ENCODE data around the gene GALNT18.

GRCh38 chr11:11247086-11247485 lies 374.7 kb downstream of the GALNT18 start:
- TF ChIP-seq, protein P1, sequence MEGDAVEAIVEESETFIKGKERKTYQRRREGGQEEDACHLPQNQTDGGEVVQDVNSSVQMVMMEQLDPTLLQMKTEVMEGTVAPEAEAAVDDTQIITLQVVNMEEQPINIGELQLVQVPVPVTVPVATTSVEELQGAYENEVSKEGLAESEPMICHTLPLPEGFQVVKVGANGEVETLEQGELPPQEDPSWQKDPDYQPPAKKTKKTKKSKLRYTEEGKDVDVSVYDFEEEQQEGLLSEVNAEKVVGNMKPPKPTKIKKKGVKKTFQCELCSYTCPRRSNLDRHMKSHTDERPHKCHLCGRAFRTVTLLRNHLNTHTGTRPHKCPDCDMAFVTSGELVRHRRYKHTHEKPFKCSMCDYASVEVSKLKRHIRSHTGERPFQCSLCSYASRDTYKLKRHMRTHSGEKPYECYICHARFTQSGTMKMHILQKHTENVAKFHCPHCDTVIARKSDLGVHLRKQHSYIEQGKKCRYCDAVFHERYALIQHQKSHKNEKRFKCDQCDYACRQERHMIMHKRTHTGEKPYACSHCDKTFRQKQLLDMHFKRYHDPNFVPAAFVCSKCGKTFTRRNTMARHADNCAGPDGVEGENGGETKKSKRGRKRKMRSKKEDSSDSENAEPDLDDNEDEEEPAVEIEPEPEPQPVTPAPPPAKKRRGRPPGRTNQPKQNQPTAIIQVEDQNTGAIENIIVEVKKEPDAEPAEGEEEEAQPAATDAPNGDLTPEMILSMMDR (IDR thresholded peaks at IDR 0.05) = no peak
- no peak for TF ChIP-seq POLR2A (IDR thresholded peaks at IDR 0.05)

Data from body of pancreas (tissue), 4 donors.